ENCODE data around the gene SMC1A.
"Not testable (repeated sequence)": the region's sequence is repeated elsewhere in the genome, so short reads cannot be mapped to it uniquely, and the experiment has no call there.

The SMC1A gene

DNA sequence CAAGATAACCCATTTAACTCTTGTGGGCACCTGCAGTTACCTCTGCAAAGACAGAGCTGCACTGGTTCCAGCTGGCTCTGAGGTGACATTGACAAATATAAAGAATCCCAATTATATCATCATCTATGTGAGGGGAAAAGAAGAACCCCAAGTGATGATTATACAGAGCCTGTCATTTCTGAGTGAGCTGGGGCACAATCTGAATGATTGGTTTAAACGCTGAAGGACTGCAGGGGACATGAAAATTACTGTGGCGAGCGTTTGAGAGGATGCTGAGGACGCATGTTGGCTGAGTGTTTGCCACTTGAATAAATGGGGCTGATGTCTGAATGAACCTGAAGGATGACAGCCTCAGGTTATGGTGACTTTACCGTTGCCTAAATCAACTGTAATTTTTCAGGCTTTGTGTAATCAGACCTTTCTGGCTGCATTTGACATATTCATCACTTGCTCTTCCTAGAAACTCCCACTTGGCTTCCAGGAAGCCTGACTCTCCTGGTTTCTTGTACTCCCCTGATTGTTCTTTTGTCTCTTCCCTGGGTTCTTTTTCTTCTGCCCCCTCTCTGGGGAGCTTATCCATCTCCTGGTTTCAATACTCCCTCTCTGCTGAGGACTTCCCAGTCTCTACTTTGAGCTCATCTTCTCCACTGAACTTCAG, 15.8 kb upstream of the SMC1A start:
- no peak for FAIRE-seq
- no peak for TF ChIP-seq POLR2A (IDR thresholded peaks at IDR 0.05; ENCODE audit: low read depth, low read length)
- DNase-seq (ENCODE audit: insufficient read length, low spot score), result no peak

DNA sequence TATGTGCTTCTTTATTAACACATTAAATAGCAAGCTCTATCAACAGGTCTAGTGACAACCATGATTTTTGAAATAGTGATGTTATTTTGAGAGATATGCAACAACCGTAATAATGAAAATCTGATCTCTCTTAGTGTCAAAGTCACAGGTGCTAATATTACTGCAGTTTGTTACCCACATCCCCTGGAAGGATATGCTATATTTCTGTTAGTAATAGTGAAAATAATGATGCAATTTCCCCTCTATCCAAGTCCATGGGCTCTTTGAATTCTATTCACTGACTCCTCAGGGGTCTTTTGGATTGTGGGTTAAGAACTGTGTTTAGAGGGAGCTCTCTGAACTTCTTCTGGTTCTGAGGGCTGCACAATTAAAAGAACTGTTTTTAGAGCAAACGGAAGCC, 14.8 kb upstream of the SMC1A start:
- FAIRE-seq (no peak), DNase-seq (ENCODE audit: insufficient read length, low spot score) (no peak)
- TF ChIP-seq POLR2A (IDR thresholded peaks at IDR 0.05; ENCODE audit: low read depth, low read length), result no peak

DNA sequence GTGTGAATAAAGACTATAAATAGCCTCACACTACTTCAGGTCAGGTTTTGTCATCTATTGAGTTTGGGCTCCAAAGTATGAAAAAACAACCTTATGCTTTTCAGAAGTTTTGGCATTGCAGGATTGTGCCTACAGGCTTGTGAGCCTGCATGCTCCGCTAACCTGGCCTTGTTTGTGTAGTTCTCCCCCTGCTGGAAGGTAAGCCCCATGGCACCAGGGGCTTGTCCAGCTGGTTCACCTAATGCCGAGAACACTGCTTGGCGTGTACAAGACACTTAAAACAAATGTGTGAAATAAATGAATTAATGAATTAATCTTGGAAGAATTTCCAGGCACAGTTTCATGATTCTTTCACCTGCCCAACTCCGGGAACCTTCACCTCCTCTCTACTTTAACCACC, 13.5 kb upstream of the SMC1A start:
- DNase-seq (ENCODE audit: insufficient read length, low spot score) (peak; percentile 26), FAIRE-seq (no peak)

DNA sequence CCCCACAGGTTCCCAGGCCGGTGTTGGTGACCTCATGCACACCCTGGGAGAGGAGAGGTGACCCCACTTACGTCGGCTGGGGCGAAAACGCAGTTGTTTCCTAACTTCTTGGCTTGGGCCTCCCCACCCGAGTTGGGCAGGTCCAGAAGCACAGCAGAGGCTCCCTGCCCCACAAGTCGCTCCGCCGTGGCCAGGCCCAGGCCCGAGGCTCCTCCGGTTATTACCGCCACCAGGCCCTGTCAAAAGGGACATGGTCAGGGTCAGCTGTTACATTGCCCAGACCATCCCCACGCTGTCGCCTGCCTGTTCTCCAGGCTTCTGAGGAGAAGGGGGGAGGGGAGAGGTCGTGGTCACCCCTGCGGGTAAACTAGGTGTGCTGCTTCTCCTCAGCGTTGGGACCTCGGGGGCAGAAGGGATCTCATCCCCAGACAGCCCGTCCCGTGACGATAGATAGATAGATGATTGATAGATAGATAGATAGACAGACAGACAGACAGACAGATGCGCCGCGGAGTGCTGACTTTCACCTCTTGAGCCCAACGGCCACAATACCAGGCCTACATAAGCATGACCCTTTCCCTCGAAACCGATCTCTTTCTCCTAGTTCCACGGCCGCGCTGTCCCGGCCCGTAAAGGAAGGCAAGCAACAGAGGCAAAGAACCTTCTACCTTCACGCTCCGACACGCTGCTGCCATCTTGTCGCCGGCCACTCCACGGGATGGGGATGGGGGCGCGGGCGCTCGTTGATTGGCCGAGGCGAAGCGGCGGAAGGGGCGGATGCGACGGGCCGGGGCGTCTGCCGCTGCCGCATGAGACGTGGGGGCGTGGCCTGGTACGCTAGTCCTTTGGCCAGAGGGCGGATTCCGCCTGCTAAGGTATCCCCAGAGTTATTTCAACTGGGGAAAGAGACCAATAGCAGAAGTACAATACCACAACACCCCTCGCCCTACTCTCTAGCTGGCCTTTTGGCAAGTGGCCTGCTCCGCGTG, 11.5 kb upstream of the SMC1A start, which contains the start of gene HSD17B10:
HSD17B10 (minus strand) TSS at position 720 of the 989 bp plus-strand sequence; CDS start at position 695, 25 bp downstream.
- FAIRE-seq, result no peak
- TF ChIP-seq POLR2A (IDR thresholded peaks at IDR 0.05; ENCODE audit: low read depth, low read length), result peak; percentile 75
- peak; percentile 30 for DNase-seq (ENCODE audit: insufficient read length, low spot score)

More for the DNA sequence above, 13.5 kb upstream of the SMC1A start:
- TF ChIP-seq POLR2A (IDR thresholded peaks at IDR 0.05; ENCODE audit: low read depth, low read length), result no peak

DNA sequence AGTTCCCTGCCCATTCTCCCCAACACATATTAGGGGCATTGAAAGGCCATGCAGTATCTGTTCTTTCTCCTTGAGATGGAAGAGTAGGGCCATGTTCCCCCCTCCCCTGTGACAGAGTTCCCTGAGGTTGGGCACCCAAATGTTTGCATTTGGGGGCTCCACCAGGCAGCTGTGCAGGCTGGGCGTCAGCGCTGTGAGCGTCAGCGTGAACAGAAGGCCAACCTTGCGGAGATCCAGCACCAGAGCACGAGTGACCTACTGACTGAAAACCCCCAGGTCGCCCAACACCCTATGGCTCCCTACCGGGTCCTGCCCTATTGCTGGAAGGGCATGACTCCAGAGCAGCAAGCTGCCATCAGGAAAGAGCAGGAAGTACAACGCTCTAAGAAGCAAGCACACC, 7.8 kb upstream of the SMC1A start:
- no peak for TF ChIP-seq POLR2A (IDR thresholded peaks at IDR 0.05; ENCODE audit: low read depth, low read length)
- FAIRE-seq (no peak), DNase-seq (ENCODE audit: insufficient read length, low spot score) (no peak)

DNA sequence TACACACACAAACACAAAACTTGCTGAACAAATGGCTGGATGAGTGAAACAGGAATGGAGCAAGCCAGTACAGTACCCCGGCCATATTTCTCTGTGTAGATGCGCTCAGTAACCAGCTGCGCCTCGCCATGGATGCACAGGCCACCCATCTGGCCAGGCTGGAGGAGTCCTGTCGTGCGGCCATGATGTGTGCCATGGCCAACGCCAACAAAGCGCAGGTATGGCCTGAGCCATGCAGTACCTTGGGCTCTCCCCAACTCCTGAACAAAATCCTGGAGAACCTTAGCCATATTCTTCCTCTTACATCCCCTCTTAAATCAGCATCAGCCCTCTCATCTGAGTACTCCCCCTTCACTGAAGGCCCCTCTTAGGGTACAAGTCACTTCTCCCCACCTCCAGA, 7.3 kb upstream of the SMC1A start:
- no peak for DNase-seq (ENCODE audit: insufficient read length, low spot score)
- TF ChIP-seq POLR2A (IDR thresholded peaks at IDR 0.05; ENCODE audit: low read depth, low read length), result no peak
- FAIRE-seq, result no peak

DNA sequence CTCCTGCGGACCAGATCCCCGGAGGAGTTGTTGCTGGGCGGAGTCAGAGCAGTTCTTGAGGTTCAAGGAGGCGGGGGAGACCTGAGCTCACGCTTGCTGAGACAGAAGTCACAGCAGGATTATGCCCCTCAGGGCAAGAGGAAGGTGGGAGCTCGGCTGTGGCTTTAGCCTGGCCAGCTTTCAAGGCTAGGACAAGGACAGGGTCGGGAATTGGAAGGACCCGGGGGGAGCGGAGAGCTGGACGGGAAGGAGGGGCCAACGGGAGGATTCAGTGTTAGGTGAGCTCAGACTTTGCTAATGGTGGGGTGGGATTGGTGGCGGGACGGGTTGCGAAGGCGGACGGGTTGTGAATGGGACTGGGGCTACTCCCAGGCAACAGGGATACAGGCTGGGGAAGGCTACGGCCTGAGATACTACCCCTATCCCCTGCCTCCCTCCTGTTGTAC, 430 bp upstream of the SMC1A start, which contains the start of gene RIBC1:
RIBC1 (plus strand) TSS at position 13 of the 446 bp plus-strand sequence. CDS start 3,404 bp downstream, outside the sequence.
- TF ChIP-seq POLR2A (IDR thresholded peaks at IDR 0.05; ENCODE audit: low read depth, low read length), result no peak
- FAIRE-seq (no peak), DNase-seq (ENCODE audit: insufficient read length, low spot score) (no peak)

DNA sequence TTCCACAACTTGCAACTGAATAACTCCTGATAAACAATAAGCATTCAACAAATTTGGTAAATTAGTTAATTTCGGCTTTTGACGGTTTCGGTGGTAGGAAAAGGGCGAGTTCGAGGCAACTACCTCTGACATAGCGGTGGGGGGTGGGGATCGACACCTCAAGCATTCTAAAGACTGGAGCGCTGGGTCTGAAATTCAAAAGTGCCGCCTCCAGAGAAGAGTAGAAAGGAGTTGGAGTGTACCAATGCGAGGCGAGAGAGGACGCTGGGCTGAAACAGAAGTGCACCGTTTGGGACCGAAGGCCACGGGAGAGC, 725 bp downstream of the SMC1A start:
- no peak for TF ChIP-seq POLR2A (IDR thresholded peaks at IDR 0.05; ENCODE audit: low read depth, low read length)
- DNase-seq (ENCODE audit: insufficient read length, low spot score) (no peak), FAIRE-seq (no peak)

DNA sequence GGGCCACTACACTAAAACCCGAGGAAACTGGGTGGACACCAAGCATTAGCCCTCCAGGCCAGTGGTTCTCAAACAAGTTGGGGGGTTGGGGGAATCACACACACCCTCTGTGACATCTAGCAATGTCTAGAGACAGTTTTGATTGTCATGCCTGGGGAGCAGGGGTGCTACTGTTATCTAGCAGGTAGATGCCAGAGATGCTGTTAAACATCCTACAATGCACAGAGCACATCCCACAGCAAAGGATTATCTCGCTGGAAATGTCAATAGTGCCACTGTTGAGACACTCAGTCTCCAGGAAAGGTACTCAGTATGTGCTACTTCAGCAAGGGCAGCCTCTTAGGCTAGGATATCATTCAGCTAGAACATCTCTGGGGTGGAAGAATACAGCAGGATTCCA, 1.3 kb downstream of the SMC1A start:
- no peak for TF ChIP-seq POLR2A (IDR thresholded peaks at IDR 0.05; ENCODE audit: low read depth, low read length)
- DNase-seq (ENCODE audit: insufficient read length, low spot score) (no peak), FAIRE-seq (no peak)

DNA sequence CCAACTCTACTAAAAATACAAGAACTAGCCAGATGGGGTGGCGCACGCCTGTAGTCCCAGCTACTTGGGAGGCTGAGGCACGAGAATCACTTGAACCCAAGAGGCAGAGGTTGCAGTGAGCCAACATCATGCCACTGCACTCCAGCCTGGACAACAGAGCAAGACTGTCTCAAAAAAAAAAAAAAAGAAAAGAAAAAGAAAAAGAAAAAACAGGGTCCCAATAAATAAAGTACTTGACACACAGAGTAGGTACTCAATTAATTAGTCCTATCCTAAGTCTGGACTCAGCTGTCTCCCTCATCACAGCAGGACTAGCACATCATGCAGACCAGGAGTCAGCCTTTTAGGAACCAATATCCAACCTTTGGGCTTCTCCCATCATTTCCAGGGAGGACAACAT, 2.1 kb downstream of the SMC1A start:
- not testable (repeated sequence) for DNase-seq (ENCODE audit: insufficient read length, low spot score); FAIRE-seq

DNA sequence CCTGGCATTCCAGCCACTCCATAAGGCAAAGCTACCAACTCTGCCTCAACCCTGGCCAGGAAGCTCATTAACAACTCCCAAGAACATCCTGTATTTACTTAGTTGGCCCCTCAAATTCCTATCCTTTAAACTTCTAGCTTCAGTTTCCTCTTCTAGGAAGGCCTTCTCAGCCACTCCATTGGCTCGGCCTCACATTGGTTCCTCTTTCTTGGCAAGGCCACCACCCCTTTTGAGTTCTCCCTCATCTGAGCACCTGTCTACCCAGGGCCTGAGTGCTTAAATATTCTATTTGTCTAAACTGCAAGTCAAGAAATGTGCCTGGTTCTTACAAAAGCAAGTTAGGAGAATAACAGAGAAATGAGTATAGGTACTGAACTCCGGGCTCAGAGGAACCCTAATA, 10.0 kb downstream of the SMC1A start:
- no peak for TF ChIP-seq POLR2A (IDR thresholded peaks at IDR 0.05; ENCODE audit: low read depth, low read length)
- FAIRE-seq (no peak), DNase-seq (ENCODE audit: insufficient read length, low spot score) (no peak)

DNA sequence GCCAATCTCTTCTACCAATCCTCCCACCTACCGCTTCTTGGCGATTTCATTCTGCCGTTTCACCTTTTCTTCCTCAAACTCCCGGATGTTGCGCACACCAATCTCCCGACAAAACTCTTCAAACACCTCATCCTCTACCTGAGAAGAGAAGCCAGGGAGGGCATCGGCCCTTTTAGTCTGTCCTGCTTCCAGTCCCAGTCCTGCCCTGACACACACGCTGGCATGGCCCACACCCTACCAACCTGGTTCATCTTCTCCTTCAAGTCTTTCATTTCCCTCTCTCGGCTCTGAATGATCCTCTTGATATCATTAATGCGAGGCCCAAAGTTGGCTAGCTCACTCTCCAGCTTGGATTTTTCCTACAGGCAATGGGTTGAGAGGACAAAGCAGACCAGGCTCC, 18.9 kb downstream of the SMC1A start:
- DNase-seq (ENCODE audit: insufficient read length, low spot score) (no peak), FAIRE-seq (no peak)
- no peak for TF ChIP-seq POLR2A (IDR thresholded peaks at IDR 0.05; ENCODE audit: low read depth, low read length)

DNA sequence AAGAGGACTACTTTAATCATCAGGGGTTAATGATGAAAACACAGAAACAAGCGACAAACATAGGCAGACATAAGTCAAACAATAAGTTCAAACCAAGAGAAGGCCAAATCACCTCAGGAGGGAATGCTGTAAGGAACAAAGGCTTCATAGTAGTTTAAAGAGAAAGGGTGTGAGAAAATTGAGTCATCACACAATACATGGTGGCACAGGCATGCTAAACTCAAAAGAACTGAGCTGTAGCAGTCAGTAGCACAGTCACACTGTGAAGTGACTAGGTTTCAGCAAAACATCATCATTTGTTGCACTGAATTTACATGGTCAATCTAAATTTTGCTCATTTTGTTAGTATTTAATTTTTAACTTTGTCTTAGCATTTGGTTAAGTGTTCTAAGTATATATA, 24.2 kb downstream of the SMC1A start:
- no peak for TF ChIP-seq POLR2A (IDR thresholded peaks at IDR 0.05; ENCODE audit: low read depth, low read length)
- DNase-seq (ENCODE audit: insufficient read length, low spot score) (no peak), FAIRE-seq (no peak)

DNA sequence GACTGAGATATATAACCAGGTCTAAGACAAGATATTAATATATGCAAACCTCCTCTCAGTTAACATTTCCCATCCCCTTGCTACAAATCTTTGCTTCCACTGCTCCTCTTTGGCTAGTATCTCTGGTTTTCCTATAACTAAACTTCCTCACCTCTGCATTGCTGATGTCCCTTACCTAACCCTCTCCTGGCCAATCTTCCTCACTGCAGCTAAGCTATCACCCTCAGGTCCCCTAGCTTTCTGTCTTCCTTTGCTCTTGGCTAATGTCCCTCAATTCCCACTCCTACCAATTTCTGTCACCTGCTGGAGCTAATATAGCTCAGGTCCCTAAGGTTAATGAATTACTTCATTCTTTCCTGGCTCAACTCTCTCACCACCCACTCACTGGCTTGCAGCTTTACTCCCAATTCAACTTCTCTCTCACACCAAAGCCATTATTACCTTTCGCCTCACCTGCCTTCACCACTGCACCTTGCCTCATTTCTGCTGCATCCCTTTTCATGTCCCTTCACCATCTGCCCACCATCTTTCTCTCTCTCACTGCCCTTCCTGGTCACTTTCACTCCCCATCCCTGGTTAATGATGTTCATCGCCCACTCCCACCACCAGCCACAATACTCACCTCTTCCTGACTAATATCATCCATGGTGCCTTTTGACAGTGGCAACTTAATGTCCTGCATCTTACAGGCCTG, 26.7 kb downstream of the SMC1A start:
- TF ChIP-seq POLR2A (IDR thresholded peaks at IDR 0.05; ENCODE audit: low read depth, low read length), result no peak
- FAIRE-seq (no peak), DNase-seq (ENCODE audit: insufficient read length, low spot score) (no peak)

Data from H54 (cell line).